SK-N-SH (cell line): ENCODE results near the gene KDM5C.

Source experiments
- CHD2 ChIP-seq: fragments of 150-350 bp; IDR thresholded peaks from 2 replicates; pipeline ENCODE4 v1.6.1; 2018; ENCODE audit warnings: low read length; ENCODE audit not compliant: partially characterized antibody
- EP300 ChIP-seq, 2 experiments: IDR thresholded peaks; 2 replicates each; pipeline versions ENCODE4 v1.4.0 to v1.6.1; 2012; ENCODE audit warnings: borderline replicate concordance in 1 of 2, low read depth in 1 of 2, low read length in 1 of 2
- EZH2phosphoT487 ChIP-seq: fragments of 200-600 bp; sonication (generic); IDR thresholded peaks from 2 replicates; pipeline ENCODE4 v1.6.1; 2017; ENCODE audit warnings: low read depth, mixed run types, mild to moderate bottlenecking, antibody characterized with exemption, moderate library complexity, borderline replicate concordance
- FOXJ3 ChIP-seq: sonication (generic); formaldehyde crosslinking; IDR thresholded peaks from 2 replicates; pipeline ENCODE4 v1.5.1; 2020; ENCODE audit warnings: mild to moderate bottlenecking, missing genetic modification reagents
- NFIC ChIP-seq: IDR thresholded peaks from 2 replicates; pipeline ENCODE4 v1.4.0; 2012; ENCODE audit warnings: borderline replicate concordance
- POLR2AphosphoS5 ChIP-seq: IDR thresholded peaks from 2 replicates; pipeline ENCODE4 v1.6.1; 2012; ENCODE audit warnings: low read depth, low read length
- RXRA ChIP-seq: IDR thresholded peaks from 2 replicates; pipeline ENCODE4 v1.4.0; 2012; ENCODE audit warnings: low read depth, mild to moderate bottlenecking, borderline replicate concordance
- TEAD4 ChIP-seq: IDR thresholded peaks from 2 replicates; pipeline ENCODE4 v1.4.0; 2012; ENCODE audit warnings: mild to moderate bottlenecking, borderline replicate concordance; ENCODE audit not compliant: insufficient read depth
- TF ChIP-seq, protein P1 (sequence below): fragments of 200-600 bp; sonication (generic); IDR thresholded peaks from 2 replicates; pipeline ENCODE4 v1.6.1; 2017; ENCODE audit warnings: antibody characterized with exemption, mild to moderate bottlenecking, moderate library complexity
- TF ChIP-seq, protein P2 (sequence below): fragments of 150-350 bp; IDR thresholded peaks from 2 replicates; pipeline ENCODE4 v1.6.1; 2017; ENCODE audit warnings: antibody characterized with exemption, low read length, low read depth, borderline replicate concordance

DNA sequence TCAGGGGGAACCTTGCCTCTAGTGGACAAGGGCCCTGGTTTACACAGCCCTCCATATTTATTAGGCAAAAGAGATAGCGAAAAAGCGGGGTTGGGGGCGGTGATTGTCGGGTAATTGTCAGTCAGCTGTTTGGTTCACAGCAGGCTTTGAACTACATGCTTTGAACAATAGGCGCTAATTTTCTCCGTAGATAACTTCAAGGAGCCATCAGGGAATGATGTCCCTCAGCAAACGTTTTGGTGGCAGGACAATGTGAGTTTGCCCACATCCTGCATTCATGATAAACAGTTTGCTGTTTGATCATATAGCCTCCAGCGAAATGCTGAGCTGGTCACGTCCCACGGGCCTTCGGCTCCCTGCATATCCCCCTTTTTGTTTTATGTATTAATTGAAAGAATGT lies 65.8 kb downstream of the KDM5C start:
- TF ChIP-seq, protein P1, sequence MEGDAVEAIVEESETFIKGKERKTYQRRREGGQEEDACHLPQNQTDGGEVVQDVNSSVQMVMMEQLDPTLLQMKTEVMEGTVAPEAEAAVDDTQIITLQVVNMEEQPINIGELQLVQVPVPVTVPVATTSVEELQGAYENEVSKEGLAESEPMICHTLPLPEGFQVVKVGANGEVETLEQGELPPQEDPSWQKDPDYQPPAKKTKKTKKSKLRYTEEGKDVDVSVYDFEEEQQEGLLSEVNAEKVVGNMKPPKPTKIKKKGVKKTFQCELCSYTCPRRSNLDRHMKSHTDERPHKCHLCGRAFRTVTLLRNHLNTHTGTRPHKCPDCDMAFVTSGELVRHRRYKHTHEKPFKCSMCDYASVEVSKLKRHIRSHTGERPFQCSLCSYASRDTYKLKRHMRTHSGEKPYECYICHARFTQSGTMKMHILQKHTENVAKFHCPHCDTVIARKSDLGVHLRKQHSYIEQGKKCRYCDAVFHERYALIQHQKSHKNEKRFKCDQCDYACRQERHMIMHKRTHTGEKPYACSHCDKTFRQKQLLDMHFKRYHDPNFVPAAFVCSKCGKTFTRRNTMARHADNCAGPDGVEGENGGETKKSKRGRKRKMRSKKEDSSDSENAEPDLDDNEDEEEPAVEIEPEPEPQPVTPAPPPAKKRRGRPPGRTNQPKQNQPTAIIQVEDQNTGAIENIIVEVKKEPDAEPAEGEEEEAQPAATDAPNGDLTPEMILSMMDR, result no peak
- TF ChIP-seq EP300 (IDR thresholded peaks at IDR 0.05; ENCODE audit: borderline replicate concordance in 1 of 2, low read depth in 1 of 2, low read length in 1 of 2), result no peak
- TF ChIP-seq FOXJ3, result no peak
- no peak for TF ChIP-seq NFIC
- TF ChIP-seq, protein P2, sequence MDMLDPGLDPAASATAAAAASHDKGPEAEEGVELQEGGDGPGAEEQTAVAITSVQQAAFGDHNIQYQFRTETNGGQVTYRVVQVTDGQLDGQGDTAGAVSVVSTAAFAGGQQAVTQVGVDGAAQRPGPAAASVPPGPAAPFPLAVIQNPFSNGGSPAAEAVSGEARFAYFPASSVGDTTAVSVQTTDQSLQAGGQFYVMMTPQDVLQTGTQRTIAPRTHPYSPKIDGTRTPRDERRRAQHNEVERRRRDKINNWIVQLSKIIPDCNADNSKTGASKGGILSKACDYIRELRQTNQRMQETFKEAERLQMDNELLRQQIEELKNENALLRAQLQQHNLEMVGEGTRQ, result no peak
- no peak for TF ChIP-seq EZH2phosphoT487
- TF ChIP-seq POLR2AphosphoS5, result no peak
- no peak for TF ChIP-seq CHD2
- no peak for TF ChIP-seq TEAD4
- TF ChIP-seq RXRA, result no peak
